Lower lobe of right lung (tissue), 2 donors: Measurements from ENCODE around the gene TMEM132A. TPM values are rescaled to one million over a fixed set of nuclear protein-coding genes. Genes with fewer than 3 reads are reported as not detected.

Experiments
- ATAC-seq, 2 donors: fragments of 200-7000 bp; cut with Tn5 transposase; one replicate each; pipeline ENCODE4 v1.9.1; 2020 to 2022; ENCODE audit warnings: mild to moderate bottlenecking in 2 of 2, moderate library complexity in 2 of 2
- DNase-seq: peaks from one replicate; pipeline ENCODE4 v3.0.0-alpha.2; 2020
- H3K27ac ChIP-seq: fragments of 200-600 bp; one replicate; pipeline ENCODE4 v1.8.0; 2022
- H3K27me3 ChIP-seq: fragments of 200-600 bp; one replicate; pipeline ENCODE4 v1.8.0; 2022; ENCODE audit warnings: low read depth
- H3K36me3 ChIP-seq: fragments of 200-600 bp; one replicate; pipeline ENCODE4 v1.8.0; 2022; ENCODE audit warnings: mild to moderate bottlenecking
- H3K4me1 ChIP-seq: fragments of 200-600 bp; one replicate; pipeline ENCODE4 v1.8.0; 2022
- H3K4me3 ChIP-seq: fragments of 200-600 bp; one replicate; pipeline ENCODE4 v1.8.0; 2022; ENCODE audit warnings: mild to moderate bottlenecking
- H3K9me3 ChIP-seq: fragments of 200-600 bp; one replicate; pipeline ENCODE4 v1.8.0; 2022
- intact Hi-C: fragments of 100-400 bp; cut with DNase I; formaldehyde crosslinking; loops from one replicate; pipeline ENCODE4 v1.11.0; 2022
- total RNA-seq: library from RNA; stranded (reverse); fragmentation: NEBNext Ultra II Directional; extraction: Animal tissue kit (Norgen Biotek cat#: 25700); gene quantifications from one replicate; pipeline ENCODE4 v1.2.1, GENCODE V29; 2021
- TF ChIP-seq, protein P1 (sequence below): fragments of 200-600 bp; IDR thresholded peaks from one replicate; pipeline ENCODE4 v1.8.0; 2022; ENCODE audit warnings: antibody characterized with exemption, mild to moderate bottlenecking
- donor health status: DM: no; HTN: yes; CAD: no; lungs with severe emphysema.

Gene TMEM132A
- total RNA-seq, 1 donor from 2014 or later, result 13.9 TPM

DNA sequence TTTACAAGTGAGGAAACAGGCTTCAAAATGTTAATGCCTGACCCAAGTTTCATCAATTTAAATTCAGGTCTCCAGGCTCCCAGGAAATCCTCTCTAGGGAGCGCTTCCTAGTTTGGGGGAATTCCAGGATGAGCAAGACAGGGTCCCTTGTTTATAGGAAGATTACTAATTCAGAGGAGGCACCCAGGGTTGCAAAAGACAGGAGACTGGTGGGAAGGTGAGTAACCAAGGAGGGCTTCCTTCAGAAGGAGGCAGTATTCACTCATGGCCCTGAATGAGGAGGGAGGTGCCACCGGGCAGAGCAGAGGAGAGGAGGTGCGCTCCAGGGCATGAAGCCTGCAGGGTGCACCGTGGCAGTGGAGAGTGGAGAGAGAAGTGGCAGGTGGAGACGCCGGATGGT is 1.6 kb downstream of the TMEM132A start:
- no peaks in the 10 kb centered on the region for H3K9me3 ChIP-seq
- H3K36me3 ChIP-seq, result peaks cover 23% of the 10 kb centered on the region
- intact Hi-C loops, result no loop called here
- DNase-seq (no peak), ATAC-seq (peak in 1 of 2 donors; percentile 29)
- H3K4me1 ChIP-seq, result peaks cover 18% of the 10 kb centered on the region
- TF ChIP-seq, protein P1, sequence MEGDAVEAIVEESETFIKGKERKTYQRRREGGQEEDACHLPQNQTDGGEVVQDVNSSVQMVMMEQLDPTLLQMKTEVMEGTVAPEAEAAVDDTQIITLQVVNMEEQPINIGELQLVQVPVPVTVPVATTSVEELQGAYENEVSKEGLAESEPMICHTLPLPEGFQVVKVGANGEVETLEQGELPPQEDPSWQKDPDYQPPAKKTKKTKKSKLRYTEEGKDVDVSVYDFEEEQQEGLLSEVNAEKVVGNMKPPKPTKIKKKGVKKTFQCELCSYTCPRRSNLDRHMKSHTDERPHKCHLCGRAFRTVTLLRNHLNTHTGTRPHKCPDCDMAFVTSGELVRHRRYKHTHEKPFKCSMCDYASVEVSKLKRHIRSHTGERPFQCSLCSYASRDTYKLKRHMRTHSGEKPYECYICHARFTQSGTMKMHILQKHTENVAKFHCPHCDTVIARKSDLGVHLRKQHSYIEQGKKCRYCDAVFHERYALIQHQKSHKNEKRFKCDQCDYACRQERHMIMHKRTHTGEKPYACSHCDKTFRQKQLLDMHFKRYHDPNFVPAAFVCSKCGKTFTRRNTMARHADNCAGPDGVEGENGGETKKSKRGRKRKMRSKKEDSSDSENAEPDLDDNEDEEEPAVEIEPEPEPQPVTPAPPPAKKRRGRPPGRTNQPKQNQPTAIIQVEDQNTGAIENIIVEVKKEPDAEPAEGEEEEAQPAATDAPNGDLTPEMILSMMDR, result no peak
- H3K27me3 ChIP-seq, result peaks cover 20% of the 10 kb centered on the region
- no peak overlapping the region for H3K27ac ChIP-seq
- no peak overlapping the region for H3K4me3 ChIP-seq

DNA sequence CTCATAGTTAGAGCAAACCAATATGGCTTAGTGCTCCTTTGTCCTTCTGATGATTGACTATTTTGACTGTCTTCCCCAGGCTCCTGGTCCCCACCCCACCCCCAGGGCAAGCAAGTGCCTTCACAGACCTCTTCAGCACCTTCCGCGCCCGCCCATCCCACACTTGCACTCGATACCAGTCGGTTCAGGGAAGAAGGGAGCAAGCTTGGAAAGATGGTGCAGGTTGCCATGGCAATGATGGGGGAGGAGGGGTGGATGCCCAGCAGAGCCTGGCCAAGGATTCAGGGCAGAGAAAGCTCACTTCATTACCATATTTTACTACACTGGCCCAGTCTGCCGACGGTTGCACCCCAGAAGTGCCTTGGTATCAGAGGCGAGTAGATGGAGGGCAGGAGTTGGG is 2.2 kb downstream of the TMEM132A start:
- ATAC-seq (no peak), DNase-seq (no peak)
- no peak overlapping the region for H3K27ac ChIP-seq
- intact Hi-C loops, result no loop called here
- peaks cover 20% of the 10 kb centered on the region for H3K27me3 ChIP-seq
- peaks cover 18% of the 10 kb centered on the region for H3K4me1 ChIP-seq
- H3K36me3 ChIP-seq, result peaks cover 16% of the 10 kb centered on the region
- TF ChIP-seq, protein P1, result no peak
- H3K9me3 ChIP-seq, result no peaks in the 10 kb centered on the region
- no peak overlapping the region for H3K4me3 ChIP-seq

DNA sequence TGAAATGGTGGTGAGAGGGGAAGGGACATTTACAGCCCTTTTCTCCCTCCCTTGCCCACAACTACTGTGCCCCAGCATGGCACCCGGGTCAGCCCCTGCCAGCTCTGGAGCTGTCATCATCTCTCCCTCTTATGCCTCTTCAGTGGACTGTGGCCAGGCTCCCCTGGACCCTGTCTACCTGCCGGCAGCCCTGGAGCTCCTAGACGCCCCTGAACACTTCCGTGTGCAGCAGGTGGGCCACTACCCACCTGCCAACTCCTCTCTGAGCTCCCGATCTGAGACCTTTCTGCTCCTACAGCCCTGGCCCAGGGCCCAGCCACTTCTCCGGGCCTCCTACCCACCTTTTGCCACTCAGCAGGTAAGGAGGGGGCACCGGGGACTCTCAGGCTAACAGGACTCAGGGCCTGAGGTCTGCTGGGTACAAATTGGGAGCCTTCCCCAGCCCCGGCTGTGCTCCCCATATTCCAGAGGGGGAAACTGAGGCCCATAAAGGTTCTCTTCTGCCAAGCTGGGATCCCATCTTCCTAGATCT is 2.9 kb downstream of the TMEM132A start:
- intact Hi-C loops, result no loop called here
- peaks cover 20% of the 10 kb centered on the region for H3K27me3 ChIP-seq
- H3K36me3 ChIP-seq, result peaks cover 10% of the 10 kb centered on the region
- H3K4me1 ChIP-seq, result peaks cover 18% of the 10 kb centered on the region
- TF ChIP-seq, protein P1, result no peak
- H3K4me3 ChIP-seq, result no peak overlapping the region
- ATAC-seq, result no peak
- no peak overlapping the region for H3K27ac ChIP-seq
- DNase-seq, result no peak
- no peaks in the 10 kb centered on the region for H3K9me3 ChIP-seq

DNA sequence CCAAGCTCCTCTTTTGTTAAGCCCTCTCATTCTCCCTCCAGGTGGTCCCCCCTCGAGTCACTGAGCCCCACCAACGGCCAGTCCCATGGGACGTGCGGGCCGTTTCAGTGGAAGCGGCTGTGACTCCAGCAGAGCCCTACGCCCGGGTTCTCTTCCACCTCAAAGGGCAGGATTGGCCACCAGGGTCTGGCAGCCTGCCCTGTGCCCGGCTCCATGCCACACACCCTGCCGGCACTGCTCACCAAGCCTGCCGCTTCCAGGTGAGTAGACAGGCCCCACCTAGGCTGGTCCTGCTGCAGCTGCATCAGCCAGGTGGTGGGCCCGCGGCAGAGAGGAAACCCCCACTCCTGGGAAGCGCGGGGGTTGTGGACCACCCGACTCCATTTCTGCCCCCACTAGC is 3.3 kb downstream of the TMEM132A start:
- peaks cover 18% of the 10 kb centered on the region for H3K4me1 ChIP-seq
- peaks cover 20% of the 10 kb centered on the region for H3K27me3 ChIP-seq
- H3K36me3 ChIP-seq, result peaks cover 5% of the 10 kb centered on the region
- ATAC-seq (no peak), DNase-seq (no peak)
- no peak overlapping the region for H3K27ac ChIP-seq
- intact Hi-C loops, result no loop called here
- no peaks in the 10 kb centered on the region for H3K9me3 ChIP-seq
- TF ChIP-seq, protein P1, result no peak
- H3K4me3 ChIP-seq, result no peak overlapping the region

DNA sequence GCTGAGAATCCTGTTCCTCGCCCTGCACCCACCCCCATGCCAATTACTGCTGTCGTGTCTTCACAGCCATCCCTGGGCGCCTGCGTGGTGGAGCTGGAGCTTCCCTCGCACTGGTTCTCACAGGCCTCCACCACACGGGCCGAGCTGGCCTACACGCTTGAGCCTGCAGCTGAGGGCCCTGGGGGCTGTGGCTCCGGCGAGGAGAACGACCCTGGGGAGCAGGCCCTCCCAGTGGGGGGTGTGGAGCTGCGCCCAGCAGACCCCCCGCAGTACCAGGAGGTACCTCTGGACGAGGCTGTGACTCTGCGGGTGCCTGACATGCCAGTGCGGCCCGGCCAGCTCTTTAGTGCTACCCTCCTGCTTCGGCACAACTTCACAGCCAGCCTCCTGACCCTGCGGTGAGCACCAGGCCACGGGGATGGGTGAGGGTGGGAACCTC is 4.3 kb downstream of the TMEM132A start:
- Histone ChIP-seq H3K36me3 (no peaks in the 10 kb centered on the region), H3K27me3 (peaks cover 19% of the 10 kb centered on the region), H3K4me1 (peaks cover 17% of the 10 kb centered on the region), H3K4me3 (no peak overlapping the region), H3K27ac (no peak overlapping the region), H3K9me3 (no peaks in the 10 kb centered on the region)
- ATAC-seq (no peak), DNase-seq (no peak)
- TF ChIP-seq, protein P1, result no peak
- intact Hi-C loops, result no loop called here
